Mesodermal cell (in vitro differentiated cells): ENCODE data around the gene SLC2A6.

Experiments
- H3K27ac ChIP-seq: 2 replicates; pipeline ENCODE4 v1.7.0; 2013; ENCODE audit warnings: mild to moderate bottlenecking, low read depth, low read length, moderate library complexity; ENCODE audit not compliant: severe bottlenecking
- H3K36me3 ChIP-seq: 2 replicates; pipeline ENCODE4 v1.7.1; 2013; ENCODE audit warnings: mild to moderate bottlenecking, low read length, moderate library complexity; ENCODE audit not compliant: control insufficient read depth, insufficient read depth
- H3K4me1 ChIP-seq: one replicate; pipeline ENCODE4 v1.7.1; 2013; ENCODE audit warnings: mild to moderate bottlenecking, low read length; ENCODE audit not compliant: insufficient read depth, control insufficient read depth, poor library complexity, severe bottlenecking
- H3K4me3 ChIP-seq: 2 replicates; pipeline ENCODE4 v1.7.0; 2013; ENCODE audit warnings: low read length, control low read depth, mild to moderate bottlenecking; ENCODE audit not compliant: insufficient read depth, poor library complexity, severe bottlenecking; ENCODE audit errors: extremely low read depth
- H3K9me3 ChIP-seq: 2 replicates; pipeline ENCODE4 v1.7.1; 2013; ENCODE audit warnings: mild to moderate bottlenecking, low read length, moderate library complexity; ENCODE audit not compliant: control insufficient read depth
- WGBS, 2 experiments: methylation state at CpG; one replicate each; pipeline ENCODE4 v1.1.5; 2013; ENCODE audit warnings: missing lambda C conversion rate in 2 of 2; ENCODE audit not compliant: insufficient coverage in 2 of 2; 5-methylcytosine and 5-hydroxymethylcytosine counted together

The SLC2A6 gene

DNA sequence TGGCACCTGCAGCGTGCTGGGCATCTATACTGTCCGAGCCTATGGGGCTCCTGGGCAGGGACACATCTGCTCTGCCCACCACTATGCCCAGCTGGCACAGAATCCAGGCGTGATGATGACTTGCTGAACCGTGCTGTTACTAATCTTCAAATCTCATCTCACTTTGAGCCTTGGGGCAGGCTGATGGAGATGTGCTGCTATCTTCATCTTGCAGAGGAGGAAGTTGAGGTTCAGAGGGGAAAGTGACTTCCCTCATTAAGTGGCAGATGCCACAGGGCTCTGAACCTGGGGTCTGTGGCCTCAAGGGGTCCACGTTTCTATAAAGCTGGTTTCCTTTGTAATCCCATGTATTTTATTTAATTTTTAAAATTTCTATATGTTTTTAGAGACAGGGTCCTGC lies 4.7 kb downstream of the SLC2A6 start:
- no peaks in the 10 kb centered on the region for H3K9me3 ChIP-seq
- no peak overlapping the region for H3K4me3 ChIP-seq
- H3K4me1 ChIP-seq = peaks cover 18% of the 10 kb centered on the region
- 95 to 96% methylated on average over 3 of the region's 5 CpGs for WGBS, 2 experiments
- no peak overlapping the region for H3K27ac ChIP-seq
- H3K36me3 ChIP-seq = peaks cover 65% of the 10 kb centered on the region

DNA sequence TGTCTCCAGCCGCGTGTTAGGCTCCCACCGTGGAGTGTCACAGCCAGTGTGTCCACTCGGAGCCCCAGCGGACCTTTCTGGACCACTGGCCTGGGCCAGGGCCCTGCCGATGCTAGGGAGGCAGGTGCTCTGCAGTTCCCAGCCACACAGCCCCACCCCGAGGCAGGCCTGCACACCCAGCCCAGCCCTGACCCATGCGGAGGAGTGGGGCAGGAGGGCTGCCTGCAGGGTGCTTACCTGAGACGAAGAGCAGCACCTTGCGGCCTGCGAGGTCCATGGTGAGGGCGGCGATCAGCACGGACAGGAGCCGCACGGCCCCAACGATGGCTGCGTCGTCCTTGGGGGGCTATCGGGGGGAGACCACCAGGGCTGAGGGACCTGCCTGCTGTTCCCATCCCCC lies 5.2 kb downstream of the SLC2A6 start:
- peaks cover 65% of the 10 kb centered on the region for H3K36me3 ChIP-seq
- no peaks in the 10 kb centered on the region for H3K9me3 ChIP-seq
- 94 to 96% methylated on average over 20 of the region's 20 CpGs for WGBS, 2 experiments
- H3K4me3 ChIP-seq = no peak overlapping the region
- peaks cover 18% of the 10 kb centered on the region for H3K4me1 ChIP-seq
- no peak overlapping the region for H3K27ac ChIP-seq

DNA sequence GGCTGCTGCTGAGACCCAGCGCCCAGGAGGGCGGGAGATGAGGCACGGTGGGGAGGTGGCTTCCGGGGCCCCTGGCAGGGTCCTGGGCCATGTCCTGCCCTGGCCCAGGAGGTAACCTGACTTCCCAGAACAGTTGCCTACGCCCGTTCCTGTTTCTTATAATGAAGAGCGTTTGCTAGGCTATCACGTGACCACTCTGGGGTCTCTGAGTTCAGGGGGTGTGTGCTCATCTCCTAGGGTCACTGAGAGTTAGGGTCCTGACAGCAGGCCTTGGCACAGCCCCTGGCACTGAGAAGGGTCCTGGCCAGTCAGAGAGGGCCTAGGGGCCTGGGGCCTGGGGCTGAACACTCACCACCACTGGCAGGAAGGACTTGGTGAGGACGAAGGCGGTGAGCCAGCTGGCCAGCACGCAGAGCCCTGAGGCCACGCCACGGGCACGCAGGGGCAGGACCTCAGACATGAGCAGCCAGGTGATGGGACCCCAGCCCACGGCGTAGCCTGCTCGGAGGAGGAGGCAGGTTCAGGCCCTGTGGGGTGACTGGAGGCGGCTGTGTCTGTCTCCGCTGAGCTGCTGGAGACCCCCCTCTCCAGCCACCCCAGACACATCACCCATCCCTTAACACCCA lies 6.0 kb downstream of the SLC2A6 start:
- 95 to 98% methylated on average over 17 to 18 of the region's 19 CpGs for WGBS, 2 experiments
- Histone ChIP-seq H3K27ac (no peak overlapping the region), H3K36me3 (peaks cover 65% of the 10 kb centered on the region), H3K4me3 (no peak overlapping the region), H3K4me1 (peaks cover 14% of the 10 kb centered on the region), H3K9me3 (no peaks in the 10 kb centered on the region)

DNA sequence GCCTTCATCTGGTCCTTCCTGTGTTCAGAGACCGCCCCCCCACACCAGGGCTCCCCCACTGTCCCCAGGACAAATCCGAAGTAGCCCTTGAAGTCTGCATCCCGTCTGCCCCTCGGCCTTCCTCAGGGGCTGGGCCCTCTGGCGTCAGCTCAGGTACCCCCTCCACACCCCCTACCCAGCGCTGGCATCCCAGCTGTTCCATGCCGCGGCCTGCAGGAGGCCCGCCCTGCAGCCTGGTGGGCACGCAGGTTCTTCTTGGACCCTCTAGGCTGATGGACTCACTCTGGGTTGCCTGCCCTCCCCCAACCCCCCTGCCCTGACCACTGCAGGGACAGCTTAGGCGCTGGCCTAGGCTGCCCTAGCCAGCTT lies 6.6 kb downstream of the SLC2A6 start:
- Histone ChIP-seq H3K4me1 (peaks cover 8% of the 10 kb centered on the region), H3K4me3 (no peak overlapping the region), H3K9me3 (no peaks in the 10 kb centered on the region), H3K36me3 (peaks cover 61% of the 10 kb centered on the region), H3K27ac (no peak overlapping the region)
- 88 to 94% methylated on average over 6 to 9 of the region's 11 CpGs for WGBS, 2 experiments

DNA sequence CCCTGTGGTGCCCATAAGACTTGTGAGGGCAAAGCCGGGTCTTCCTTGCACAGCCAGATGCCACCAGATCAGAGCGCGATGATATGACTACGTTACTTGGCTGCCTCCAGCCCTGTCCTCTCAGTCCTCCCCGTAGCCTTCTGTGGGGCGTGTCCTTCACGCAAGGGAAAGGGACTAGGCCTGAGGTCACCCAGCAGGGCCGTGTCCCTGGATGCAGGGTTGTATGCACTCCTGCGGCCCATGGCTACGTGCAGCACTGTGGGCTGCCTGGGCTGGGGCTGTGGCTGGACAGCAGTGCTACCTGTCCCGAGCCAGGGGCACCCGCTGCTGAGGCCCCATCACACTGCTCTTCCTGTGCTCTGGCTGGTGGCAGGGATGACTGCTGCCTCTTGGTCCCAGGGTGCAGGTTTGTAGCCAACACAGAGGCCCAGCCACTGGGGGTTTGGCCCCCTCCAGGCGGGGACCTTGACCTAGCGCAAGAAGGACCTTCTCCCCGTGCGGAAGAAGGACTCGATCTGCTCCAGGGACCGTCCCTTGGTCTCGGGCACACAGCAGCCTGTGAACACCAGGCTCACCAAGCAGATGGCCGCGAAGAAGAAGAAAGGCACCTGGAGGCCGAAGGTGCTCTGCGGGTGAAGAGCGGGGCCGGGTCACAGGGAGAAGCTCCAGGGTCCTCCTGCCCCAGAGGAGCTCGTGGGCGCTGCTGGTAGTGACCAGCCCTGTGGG lies 7.2 kb downstream of the SLC2A6 start:
- H3K4me3 ChIP-seq = no peak overlapping the region
- peaks cover 55% of the 10 kb centered on the region for H3K36me3 ChIP-seq
- WGBS, 2 experiments = 95% methylated on average over 22 to 27 of the region's 27 CpGs
- no peak overlapping the region for H3K27ac ChIP-seq
- no peaks in the 10 kb centered on the region for H3K9me3 ChIP-seq
- peaks cover 3% of the 10 kb centered on the region for H3K4me1 ChIP-seq

DNA sequence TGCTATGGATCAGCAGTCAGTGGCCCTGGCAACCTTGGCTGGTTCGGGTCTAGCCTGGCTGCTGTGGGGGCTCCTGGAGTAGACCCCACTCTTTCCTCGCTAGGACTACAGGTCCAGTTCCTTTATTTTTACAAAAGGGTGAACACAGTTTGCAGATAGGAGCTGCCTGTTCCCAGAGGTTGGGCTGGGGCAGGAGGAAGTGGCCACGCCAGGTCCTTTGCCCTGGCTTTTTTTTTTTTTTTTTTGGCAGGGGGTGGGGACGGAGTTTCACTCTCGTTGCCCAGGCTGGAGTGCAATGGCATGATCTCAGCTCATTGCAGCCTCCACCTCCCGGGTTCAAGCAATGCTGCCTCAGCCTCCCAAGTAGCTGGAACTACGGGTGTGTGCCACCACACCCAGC lies 7.9 kb downstream of the SLC2A6 start:
- Histone ChIP-seq H3K4me3 (no peak overlapping the region), H3K27ac (peak overlapping the region; percentile 45)
- WGBS, 2 experiments = 97 to 100% methylated on average over 3 to 6 of the region's 7 CpGs

DNA sequence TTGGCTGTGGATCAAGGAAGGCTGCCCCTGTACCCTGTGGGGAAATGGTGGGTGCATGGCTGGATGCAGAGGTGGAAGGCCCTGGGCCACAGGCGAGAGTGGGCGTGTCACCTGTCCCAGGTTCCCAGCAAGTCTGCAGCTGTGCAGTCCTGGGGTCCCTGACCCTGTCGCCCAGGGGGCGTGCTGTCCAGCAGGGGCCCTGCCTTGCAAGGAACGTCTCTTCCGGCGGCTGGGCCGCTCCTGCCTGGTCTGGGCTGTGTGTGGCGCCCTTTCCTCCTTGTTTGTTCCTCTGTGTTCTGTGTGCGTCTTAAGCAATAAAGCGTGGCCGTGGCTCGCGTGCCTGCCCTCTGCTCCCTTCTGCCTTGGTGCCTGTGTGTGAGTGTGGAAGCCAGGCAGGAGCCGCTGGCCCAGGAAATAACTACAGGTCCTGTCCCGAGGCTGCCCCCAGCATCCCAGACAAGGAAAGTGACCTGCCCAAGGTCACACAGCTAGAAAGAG lies 8.4 kb downstream of the SLC2A6 start:
- WGBS, 2 experiments = 84 to 85% methylated on average over 11 to 14 of the region's 16 CpGs
- Histone ChIP-seq H3K4me1 (peaks cover 3% of the 10 kb centered on the region), H3K9me3 (no peaks in the 10 kb centered on the region), H3K36me3 (peaks cover 48% of the 10 kb centered on the region), H3K4me3 (no peak overlapping the region), H3K27ac (peak overlapping the region; percentile 45)

More for the DNA sequence above, 7.9 kb downstream of the SLC2A6 start:
- H3K4me1 ChIP-seq = peaks cover 3% of the 10 kb centered on the region
- peaks cover 48% of the 10 kb centered on the region for H3K36me3 ChIP-seq
- no peaks in the 10 kb centered on the region for H3K9me3 ChIP-seq

DNA sequence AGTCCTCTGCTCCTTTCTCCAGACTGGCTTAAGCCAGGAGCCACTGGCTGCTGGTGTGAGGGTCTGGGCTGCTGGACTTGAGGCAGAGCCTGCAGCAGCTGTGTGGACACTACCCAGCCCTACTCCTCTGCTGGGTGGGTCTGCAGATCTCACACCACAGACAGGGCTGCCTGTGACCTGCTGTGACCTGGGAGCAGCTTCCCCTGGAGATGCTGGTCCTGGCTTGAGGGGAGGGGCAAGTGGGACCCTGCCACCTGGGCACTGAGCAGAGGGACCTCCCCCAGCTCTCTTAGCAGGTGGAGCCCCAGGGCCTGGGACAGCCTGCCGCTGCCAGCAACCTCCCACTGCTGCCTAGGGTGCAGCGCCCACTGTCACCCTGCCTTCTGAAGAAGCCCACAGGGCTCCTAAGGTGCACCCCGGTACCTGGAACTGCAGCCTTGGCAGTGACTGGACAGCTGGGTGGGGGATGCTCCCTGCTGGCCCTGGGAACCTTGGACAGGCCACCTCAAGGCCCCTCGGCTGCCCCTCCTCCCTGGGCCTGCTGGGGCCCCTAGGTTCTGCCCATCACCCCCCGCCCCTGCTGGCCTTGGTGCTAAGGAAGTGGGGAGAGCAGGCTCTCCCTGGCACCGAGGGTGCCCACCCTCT lies 10.0 kb downstream of the SLC2A6 start:
- H3K36me3 ChIP-seq = peaks cover 40% of the 10 kb centered on the region
- H3K4me3 ChIP-seq = no peak overlapping the region
- 93 to 100% methylated on average over 3 to 6 of the region's 6 CpGs for WGBS, 2 experiments
- H3K27ac ChIP-seq = no peak overlapping the region
- H3K9me3 ChIP-seq = no peaks in the 10 kb centered on the region
- H3K4me1 ChIP-seq = peaks cover 3% of the 10 kb centered on the region

DNA sequence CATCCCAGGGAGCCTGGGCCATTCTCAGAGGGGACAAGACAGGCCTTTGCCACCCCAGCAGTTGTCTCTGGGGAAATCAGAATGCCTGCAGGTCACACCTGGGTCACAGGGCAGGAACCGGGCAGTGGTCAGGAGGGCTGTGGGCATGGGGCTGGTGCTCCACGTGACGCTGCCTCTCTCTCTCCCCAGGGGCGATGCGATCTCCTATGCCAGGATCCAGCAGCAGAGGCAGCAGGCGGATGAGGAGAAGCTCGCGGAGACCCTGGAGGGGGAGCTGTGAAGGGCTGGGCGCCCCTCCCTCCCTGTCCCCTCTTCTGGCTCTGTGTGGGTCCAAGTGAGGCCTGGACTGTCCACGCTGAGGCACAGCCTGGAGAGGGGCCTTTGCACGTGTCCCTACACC lies 10.5 kb downstream of the SLC2A6 start:
- Histone ChIP-seq H3K4me3 (no peak overlapping the region), H3K36me3 (peaks cover 35% of the 10 kb centered on the region), H3K27ac (no peak overlapping the region), H3K9me3 (no peaks in the 10 kb centered on the region), H3K4me1 (peaks cover 3% of the 10 kb centered on the region)
- 89 to 100% methylated on average over 3 to 4 of the region's 11 CpGs for WGBS, 2 experiments

DNA sequence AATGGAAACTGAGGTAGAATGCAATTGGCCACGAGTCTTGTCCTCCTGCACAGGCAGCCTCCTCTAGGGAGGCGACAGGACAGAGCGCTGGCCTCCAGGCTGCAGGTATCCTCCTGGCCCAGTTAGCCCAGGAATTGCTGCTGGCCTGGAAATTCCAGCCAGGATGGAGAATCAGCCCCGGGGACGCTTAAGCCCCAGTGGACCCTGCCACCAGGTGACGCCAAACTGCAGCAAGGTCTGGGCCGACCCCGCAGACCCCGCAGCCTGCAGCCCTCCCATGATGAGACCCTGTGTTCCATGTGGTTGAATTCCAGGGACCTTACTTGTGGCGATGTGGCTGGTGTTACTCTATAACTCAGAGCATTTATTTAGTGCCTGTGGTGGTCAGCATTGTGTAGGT lies 11.8 kb downstream of the SLC2A6 start:
- H3K36me3 ChIP-seq = peaks cover 22% of the 10 kb centered on the region
- 87% methylated on average over 7 to 10 of the region's 10 CpGs for WGBS, 2 experiments

More for the DNA sequence above, 11.8 kb downstream of the SLC2A6 start:
- Histone ChIP-seq H3K4me3 (no peak overlapping the region), H3K9me3 (no peaks in the 10 kb centered on the region), H3K27ac (no peak overlapping the region), H3K4me1 (no peaks in the 10 kb centered on the region)
